Neutrophil (primary cell): Measurements from ENCODE around the gene HOXC9.

ENCODE experiments used
- H3K27ac ChIP-seq: fragments of 200-600 bp; sonication (generic); 2 replicates; pipeline ENCODE4 v1.5.1; 2016; ENCODE audit warnings: mild to moderate bottlenecking, moderate library complexity
- H3K27me3 ChIP-seq: fragments of 200-600 bp; sonication (generic); 2 replicates; pipeline ENCODE4 v1.6.0; 2016; ENCODE audit warnings: mild to moderate bottlenecking
- H3K36me3 ChIP-seq: fragments of 200-600 bp; sonication (generic); 2 replicates; pipeline ENCODE4 v1.5.1; 2017
- H3K4me1 ChIP-seq, 2 experiments: fragments of 200-600 bp in 1 of 2; sonication (generic) in 1 of 2; 1 replicate in 1 of 2; 2 replicates in 1 of 2; pipeline versions ENCODE4 v1.5.1 to v1.6.1; 2013 to 2016; ENCODE audit warnings: low read depth in 1 of 2, low read length in 1 of 2, mild to moderate bottlenecking in 1 of 2, moderate library complexity in 1 of 2; ENCODE audit not compliant: control insufficient read depth in 1 of 2, insufficient read depth in 1 of 2
- H3K4me3 ChIP-seq, 2 experiments: fragments of 200-600 bp in 1 of 2; sonication (generic) in 1 of 2; 1 replicate in 1 of 2; 2 replicates in 1 of 2; pipeline ENCODE4 v1.5.1; 2013 to 2016; ENCODE audit warnings: low read depth in 1 of 2, low read length in 1 of 2, mild to moderate bottlenecking in 1 of 2, moderate library complexity in 1 of 2
- H3K9me3 ChIP-seq: fragments of 200-600 bp; sonication (generic); 2 replicates; pipeline ENCODE4 v1.5.1; 2016
- CTCF ChIP-seq: fragments of 200-600 bp; sonication (generic); IDR thresholded peaks from 2 replicates; pipeline ENCODE4 v1.5.1; 2016; ENCODE audit warnings: antibody characterized with exemption

The HOXC9 gene

GRCh38 chr12:54032627-54033100 is 32.7 kb downstream of the HOXC9 start, which contains the start of gene HOXC5:
TSS of gene HOXC5 (plus strand) at chr12:54033050. CDS start at chr12:54033123, 73 bp downstream.
- Histone ChIP-seq H3K27ac (no peak within 1 kb of the TSS), H3K9me3 (peaks cover 7% of the 10 kb centered on the region), H3K4me1 (no peaks in the 10 kb centered on the region), H3K27me3 (peaks cover 100% of the 10 kb centered on the region), H3K36me3 (no peaks in the 10 kb centered on the region), H3K4me3 (no peak within 1 kb of the TSS)
- peak; percentile 77 for TF ChIP-seq CTCF

- H3K27ac ChIP-seq = no peak overlapping the region
- H3K4me1 ChIP-seq = no peaks in the 10 kb centered on the region
- no peak for TF ChIP-seq CTCF
- peaks cover 7% of the 10 kb centered on the region for H3K9me3 ChIP-seq
- peaks cover 100% of the 10 kb centered on the region for H3K27me3 ChIP-seq
- H3K4me3 ChIP-seq = no peak overlapping the region
- H3K36me3 ChIP-seq = no peaks in the 10 kb centered on the region
Observed at GRCh38 chr12:54033106-54033979, 33.4 kb downstream of the HOXC9 start.

GRCh38 chr12:54033980-54034784 is 34.2 kb downstream of the HOXC9 start:
- Histone ChIP-seq H3K27ac (no peak overlapping the region), H3K9me3 (peaks cover 7% of the 10 kb centered on the region), H3K4me1 (no peaks in the 10 kb centered on the region), H3K4me3 (no peak overlapping the region), H3K36me3 (no peaks in the 10 kb centered on the region), H3K27me3 (peaks cover 100% of the 10 kb centered on the region)
- no peak for TF ChIP-seq CTCF

GRCh38 chr12:54034785-54035310 is 34.9 kb downstream of the HOXC9 start:
- Histone ChIP-seq H3K27me3 (peaks cover 100% of the 10 kb centered on the region), H3K4me3 (no peak overlapping the region), H3K4me1 (no peaks in the 10 kb centered on the region), H3K27ac (no peak overlapping the region), H3K9me3 (peaks cover 7% of the 10 kb centered on the region), H3K36me3 (no peaks in the 10 kb centered on the region)
- TF ChIP-seq CTCF = no peak

- H3K27me3 ChIP-seq = peaks cover 100% of the 10 kb centered on the region
- peaks cover 7% of the 10 kb centered on the region for H3K9me3 ChIP-seq
- H3K4me3 ChIP-seq = no peak overlapping the region
- no peak for TF ChIP-seq CTCF
- no peak overlapping the region for H3K27ac ChIP-seq
- H3K36me3 ChIP-seq = no peaks in the 10 kb centered on the region
- no peaks in the 10 kb centered on the region for H3K4me1 ChIP-seq
Observed at GRCh38 chr12:54035568-54036264, 35.8 kb downstream of the HOXC9 start.
